Left lobe of liver (tissue), 2 donors: ENCODE measurements around the gene DLL4. TPM values are rescaled to one million over a fixed set of nuclear protein-coding genes. Genes with fewer than 3 reads are reported as not detected.

ENCODE experiments used
- ATAC-seq: fragments of 200-7000 bp; cut with Tn5 transposase; one replicate; pipeline ENCODE4 v1.9.1; 2020; ENCODE audit warnings: mild to moderate bottlenecking, moderate library complexity
- DNase-seq: peaks from one replicate; pipeline ENCODE4 v3.0.0-alpha.2; 2020; ENCODE audit warnings: low spot score
- total RNA-seq: library from RNA; stranded (reverse); gene quantifications from one replicate; pipeline ENCODE4 v1.2.1, GENCODE V29; 2021
- donor health status: DM: no; HTN: no; CAD: no; lungs with moderate emphysema.
- donor health status: DM: no; HTN: yes; CAD: no.

The DLL4 gene
- 3.7 TPM for total RNA-seq

GRCh38 chr15:40928821-40929659, at the start of gene DLL4:
DLL4 (plus strand) TSS chr15:40929340; CDS start chr15:40929669, 329 bp downstream.
- DNase-seq (no peak), ATAC-seq (peak; percentile 47)

DNA sequence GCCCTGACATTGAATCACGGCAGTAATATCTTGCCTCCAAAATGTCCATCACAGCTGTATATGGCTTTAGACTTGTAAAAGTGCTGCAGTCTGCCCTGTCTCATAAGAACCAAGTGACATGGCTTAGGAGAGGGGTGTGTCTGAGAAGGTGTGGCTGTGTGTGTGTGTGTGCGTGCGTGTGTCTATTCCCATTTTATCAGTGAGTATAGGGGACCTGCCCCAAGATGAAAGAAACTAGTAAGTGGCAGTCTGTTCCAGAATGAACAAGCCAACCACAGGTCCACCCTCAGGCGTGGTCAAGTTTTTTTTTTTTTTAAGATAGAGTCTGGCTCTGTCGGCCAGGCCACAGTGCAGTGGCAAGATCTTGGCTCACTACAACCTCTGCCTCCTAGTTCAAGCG, 49.5 kb upstream of the DLL4 start:
- no peak for DNase-seq

GRCh38 chr15:40881351-40881750, 47.8 kb upstream of the DLL4 start:
- DNase-seq (no peak), ATAC-seq (no peak)

More for the DNA sequence above, 49.5 kb upstream of the DLL4 start:
- no peak for ATAC-seq

GRCh38 chr15:40886586-40886985, 42.6 kb upstream of the DLL4 start:
- ATAC-seq: no peak

DNA sequence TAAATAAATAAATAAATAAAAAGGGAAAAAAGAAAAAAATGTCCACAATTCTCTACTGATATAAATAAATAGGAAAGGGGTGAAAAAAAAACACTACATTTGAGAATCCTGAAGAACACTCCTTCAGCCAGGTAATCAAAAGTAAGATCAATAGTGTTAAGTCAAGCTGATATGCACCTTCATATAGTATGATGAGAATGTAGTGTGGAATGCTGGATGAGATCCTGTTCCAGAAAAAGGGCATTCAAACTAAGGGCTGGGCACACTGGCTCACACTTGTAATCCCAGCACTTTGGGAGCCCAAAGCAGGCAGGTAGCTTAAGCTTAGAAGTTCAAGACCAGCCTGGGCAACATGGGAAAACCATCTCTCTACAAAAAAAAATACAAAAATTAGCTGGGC, 40.0 kb upstream of the DLL4 start:
- DNase-seq: no peak

More at GRCh38 chr15:40886586-40886985, 42.6 kb upstream of the DLL4 start:
- no peak for DNase-seq

GRCh38 chr15:40891138-40891537, 38.0 kb upstream of the DLL4 start:
- DNase-seq (no peak), ATAC-seq (no peak)

More for the DNA sequence above, 40.0 kb upstream of the DLL4 start:
- no peak for ATAC-seq

DNA sequence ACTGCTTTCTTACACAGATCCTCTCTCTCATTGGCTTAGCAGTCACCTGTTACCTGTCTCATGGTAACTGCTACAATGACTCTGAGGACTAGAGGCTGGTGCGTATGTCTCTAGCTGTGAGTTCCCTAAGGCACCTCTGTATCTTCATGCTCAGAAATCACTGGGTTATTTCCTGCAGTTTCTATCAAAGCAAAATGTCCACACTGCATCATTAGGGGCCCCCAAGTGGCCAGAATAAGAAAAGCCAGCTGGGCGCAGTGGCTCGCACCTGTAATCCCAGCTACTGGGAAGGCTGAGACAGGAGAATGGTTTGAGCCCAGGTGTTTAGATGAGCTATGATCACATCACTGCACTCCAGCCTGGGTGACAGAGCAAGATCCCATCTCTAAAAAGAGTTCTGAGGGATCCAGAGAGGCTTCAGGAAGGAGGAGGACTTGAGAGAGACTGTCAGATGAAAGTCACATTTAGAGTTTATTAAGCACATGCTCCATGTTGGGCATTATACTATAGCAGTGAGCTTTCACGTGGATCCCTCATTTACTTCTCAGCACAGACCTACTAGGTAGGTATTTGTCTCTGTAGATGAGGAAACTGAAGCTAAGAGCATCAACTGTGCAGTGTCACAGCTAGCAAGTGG, 37.2 kb upstream of the DLL4 start:
- ATAC-seq (peak; percentile 53), DNase-seq (no peak)

- no peak for DNase-seq
Observed at GRCh38 chr15:40892447-40893012, 36.6 kb upstream of the DLL4 start.

DNA sequence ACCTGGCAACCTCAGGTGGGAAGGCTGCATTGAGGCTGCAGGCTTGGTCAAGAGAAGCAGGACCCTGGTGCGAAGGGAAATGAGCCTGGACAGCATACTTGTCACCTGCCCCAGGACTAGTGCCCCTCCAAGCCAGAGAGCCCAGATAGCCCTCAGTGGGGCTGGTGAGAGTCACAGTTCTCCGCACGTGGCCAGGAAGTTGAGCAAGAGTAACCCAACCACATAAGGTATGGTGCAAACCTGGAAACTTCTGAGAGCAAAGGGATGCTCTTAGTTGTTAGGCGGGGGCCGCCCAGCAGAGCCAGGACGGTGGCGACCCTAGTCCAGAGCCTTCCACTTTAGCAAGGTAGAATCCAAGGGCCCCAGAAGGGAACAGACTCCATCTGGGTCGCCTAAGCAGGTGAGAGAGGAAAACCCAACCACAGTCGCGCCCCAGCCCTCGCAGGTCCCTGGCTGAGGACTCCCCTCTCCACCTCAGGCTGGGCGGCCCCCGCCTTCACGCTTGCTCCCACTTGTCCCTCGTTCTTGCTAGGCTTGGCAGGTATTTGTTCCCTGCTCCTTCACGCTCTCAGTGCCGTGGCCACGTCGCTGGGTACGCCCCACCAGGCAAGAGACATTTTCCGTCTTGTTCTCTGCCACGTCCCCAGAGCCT, 36.0 kb upstream of the DLL4 start:
- DNase-seq (no peak), ATAC-seq (no peak)

More at GRCh38 chr15:40892447-40893012, 36.6 kb upstream of the DLL4 start:
- ATAC-seq: peak; percentile 7

- ATAC-seq (peak; percentile 93), DNase-seq (peak; percentile 99)
Observed at GRCh38 chr15:40893733-40894680, 35.1 kb upstream of the DLL4 start, which contains the start of gene VPS18. VPS18 (plus strand) TSS chr15:40894450; CDS start chr15:40894769, 319 bp downstream.

GRCh38 chr15:40894681-40895448, 34.3 kb upstream of the DLL4 start:
- no peak for DNase-seq
- ATAC-seq: peak; percentile 48

DNA sequence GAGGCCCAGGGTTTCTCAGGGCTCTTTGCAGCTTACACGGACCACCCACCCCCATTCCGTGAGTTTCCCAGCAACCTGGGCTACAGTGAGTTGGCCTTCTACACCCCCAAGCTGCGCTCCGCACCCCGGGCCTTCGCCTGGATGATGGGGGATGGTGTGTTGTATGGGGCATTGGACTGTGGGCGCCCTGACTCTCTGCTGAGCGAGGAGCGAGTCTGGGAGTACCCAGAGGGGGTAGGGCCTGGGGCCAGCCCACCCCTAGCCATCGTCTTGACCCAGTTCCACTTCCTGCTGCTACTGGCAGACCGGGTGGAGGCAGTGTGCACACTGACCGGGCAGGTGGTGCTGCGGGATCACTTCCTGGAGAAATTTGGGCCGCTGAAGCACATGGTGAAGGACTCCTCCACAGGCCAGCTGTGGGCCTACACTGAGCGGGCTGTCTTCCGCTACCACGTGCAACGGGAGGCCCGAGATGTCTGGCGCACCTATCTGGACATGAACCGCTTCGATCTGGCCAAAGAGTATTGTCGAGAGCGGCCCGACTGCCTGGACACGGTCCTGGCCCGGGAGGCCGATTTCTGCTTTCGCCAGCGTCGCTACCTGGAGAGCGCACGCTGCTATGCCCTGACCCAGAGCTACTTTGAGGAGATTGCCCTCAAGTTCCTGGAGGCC, 29.5 kb upstream of the DLL4 start:
- DNase-seq (no peak), ATAC-seq (no peak)

DNA sequence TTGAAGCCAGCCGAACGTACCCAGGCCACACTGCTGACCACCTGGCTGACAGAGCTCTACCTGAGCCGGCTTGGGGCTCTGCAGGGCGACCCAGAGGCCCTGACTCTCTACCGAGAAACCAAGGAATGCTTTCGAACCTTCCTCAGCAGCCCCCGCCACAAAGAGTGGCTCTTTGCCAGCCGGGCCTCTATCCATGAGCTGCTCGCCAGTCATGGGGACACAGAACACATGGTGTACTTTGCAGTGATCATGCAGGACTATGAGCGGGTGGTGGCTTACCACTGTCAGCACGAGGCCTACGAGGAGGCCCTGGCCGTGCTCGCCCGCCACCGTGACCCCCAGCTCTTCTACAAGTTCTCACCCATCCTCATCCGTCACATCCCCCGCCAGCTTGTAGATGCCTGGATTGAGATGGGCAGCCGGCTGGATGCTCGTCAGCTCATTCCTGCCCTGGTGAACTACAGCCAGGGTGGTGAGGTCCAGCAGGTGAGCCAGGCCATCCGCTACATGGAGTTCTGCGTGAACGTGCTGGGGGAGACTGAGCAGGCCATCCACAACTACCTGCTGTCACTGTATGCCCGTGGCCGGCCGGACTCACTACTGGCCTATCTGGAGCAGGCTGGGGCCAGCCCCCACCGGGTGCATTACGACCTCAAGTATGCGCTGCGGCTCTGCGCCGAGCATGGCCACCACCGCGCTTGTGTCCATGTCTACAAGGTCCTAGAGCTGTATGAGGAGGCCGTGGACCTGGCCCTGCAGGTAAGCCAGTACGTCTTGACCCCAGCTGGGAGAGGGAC, 28.7 kb upstream of the DLL4 start:
- ATAC-seq (no peak), DNase-seq (no peak)

DNA sequence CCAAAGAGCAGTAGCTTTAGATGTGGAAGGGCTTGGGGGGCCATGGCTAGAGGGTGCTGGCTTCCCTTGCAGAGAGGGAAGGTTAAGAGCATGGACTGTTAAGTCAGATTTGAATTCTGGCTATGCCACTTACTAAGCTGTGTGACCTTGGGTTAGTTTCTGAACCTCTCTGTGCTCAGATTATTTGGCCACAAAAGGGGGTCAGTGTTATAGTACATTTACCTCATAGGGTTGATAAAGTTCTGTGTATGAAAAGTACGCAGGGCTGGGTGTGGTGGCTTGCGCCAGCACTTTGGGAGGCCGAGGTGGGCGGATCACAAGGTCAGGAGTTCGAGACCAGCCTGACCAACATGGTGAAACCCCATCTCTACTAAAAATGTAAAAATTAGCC, 28.1 kb upstream of the DLL4 start:
- DNase-seq (no peak), ATAC-seq (no peak)

- DNase-seq (peak; percentile 67), ATAC-seq (no peak)
Observed at GRCh38 chr15:40902605-40903561, 26.3 kb upstream of the DLL4 start.

GRCh38 chr15:40904552-40905201, 24.5 kb upstream of the DLL4 start:
- DNase-seq: peak; percentile 74

More at GRCh38 chr15:40904552-40905201, 24.5 kb upstream of the DLL4 start:
- ATAC-seq: peak; percentile 2
